HepG2 (cell line): ENCODE data around the gene USP1.

Experiments used
- GTF2F1 ChIP-seq: fragments of 150-350 bp; IDR thresholded peaks from 2 replicates; pipeline ENCODE4 v1.6.1; 2014; ENCODE audit warnings: low read length
- HCFC1 ChIP-seq: fragments of 150-350 bp; IDR thresholded peaks from 2 replicates; pipeline ENCODE4 v1.6.1; 2014; ENCODE audit warnings: low read depth, low read length
- HMGA1 ChIP-seq: sonication (generic); formaldehyde crosslinking; conservative IDR thresholded peaks from 2 replicates; pipeline ENCODE4 v1.4.0; 2020; ENCODE audit warnings: missing genetic modification reagents
- MED13 ChIP-seq: sonication (generic); formaldehyde crosslinking; IDR thresholded peaks from 2 replicates; pipeline ENCODE4 v1.5.0; 2020; ENCODE audit warnings: missing genetic modification reagents
- MXI1 ChIP-seq: IDR thresholded peaks from 3 replicates; pipeline ENCODE4 v1.6.1; 2012; ENCODE audit warnings: low read depth, low read length, inconsistent platforms, borderline replicate concordance
- NFYB ChIP-seq: sonication (generic); formaldehyde crosslinking; IDR thresholded peaks from 2 replicates; pipeline ENCODE4 v1.4.0; 2020; ENCODE audit warnings: missing genetic modification reagents
- PHF5A ChIP-seq: IDR thresholded peaks from one replicate; pipeline ENCODE4 v1.6.1; 2018; ENCODE audit warnings: low read depth, missing genetic modification reagents; ENCODE audit not compliant: unreplicated experiment
- POGZ ChIP-seq: sonication (generic); formaldehyde crosslinking; IDR thresholded peaks from 2 replicates; pipeline ENCODE4 v1.4.0; 2020; ENCODE audit warnings: mild to moderate bottlenecking, missing genetic modification reagents
- POLR2A ChIP-seq, 2 experiments: IDR thresholded peaks; 2 replicates each; pipeline ENCODE4 v1.6.1; 2011; ENCODE audit warnings: low read depth in 2 of 2, low read length in 2 of 2, mild to moderate bottlenecking in 1 of 2, moderate library complexity in 1 of 2; ENCODE audit not compliant: insufficient read depth in 1 of 2
- U2AF1 ChIP-seq: fragments of 200-400 bp; formaldehyde crosslinking; optimal IDR thresholded peaks from 2 replicates; pipeline ENCODE3; 2017; ENCODE audit warnings: mild to moderate bottlenecking, low read depth, low read length
- ZNF350 ChIP-seq: sonication (generic); formaldehyde crosslinking; IDR thresholded peaks from 2 replicates; pipeline ENCODE4 v1.4.0; 2020; ENCODE audit warnings: mild to moderate bottlenecking, low read depth, missing genetic modification reagents, borderline replicate concordance
- TF ChIP-seq, protein P1 (sequence below): sonication (generic); formaldehyde crosslinking; IDR thresholded peaks from 2 replicates; pipeline ENCODE4 v1.5.0; 2020; ENCODE audit warnings: mild to moderate bottlenecking, missing genetic modification reagents, moderate library complexity
- TF ChIP-seq, protein P2 (sequence below): sonication (generic); formaldehyde crosslinking; conservative IDR thresholded peaks from 2 replicates; pipeline ENCODE4 v1.4.0; 2020; ENCODE audit warnings: missing genetic modification reagents
- TF ChIP-seq, protein P3 (sequence below): sonication (generic); formaldehyde crosslinking; IDR thresholded peaks from 2 replicates; pipeline ENCODE4 v1.4.0; 2020; ENCODE audit warnings: missing genetic modification reagents

DNA sequence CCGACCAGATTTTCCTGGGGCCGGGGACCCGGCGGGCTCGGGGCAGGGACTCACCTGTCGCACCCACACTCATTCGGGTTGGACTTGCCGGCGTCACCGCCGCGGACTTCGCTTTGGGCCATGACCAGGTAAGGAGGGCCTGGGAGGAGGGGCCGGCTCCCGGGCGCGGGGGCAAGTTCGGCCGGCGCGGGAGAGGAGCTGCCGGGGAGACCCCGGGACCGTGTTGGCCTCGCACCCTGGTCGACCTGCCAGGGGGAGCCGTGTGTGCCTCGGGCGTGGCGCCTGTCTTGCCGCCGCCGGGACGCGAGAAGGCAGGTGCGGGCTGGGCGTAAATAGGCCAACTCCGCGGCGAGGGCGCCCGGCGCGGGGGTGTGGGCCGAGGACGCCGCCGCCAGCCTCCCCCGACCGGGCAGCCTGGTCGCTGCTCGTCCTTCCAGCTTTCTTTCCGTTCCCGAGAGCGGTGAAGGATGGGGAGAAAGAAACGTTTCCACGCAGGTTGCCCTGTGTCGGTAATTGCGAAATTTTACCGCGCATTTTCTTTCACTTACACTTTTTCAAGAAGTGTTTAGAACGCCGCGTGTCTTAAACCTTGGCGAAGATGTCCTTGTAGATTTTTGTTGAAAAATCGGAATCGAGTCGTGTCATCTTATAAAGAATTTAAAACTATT, 558 bp downstream of the USP1 start:
- TF ChIP-seq, protein P1, sequence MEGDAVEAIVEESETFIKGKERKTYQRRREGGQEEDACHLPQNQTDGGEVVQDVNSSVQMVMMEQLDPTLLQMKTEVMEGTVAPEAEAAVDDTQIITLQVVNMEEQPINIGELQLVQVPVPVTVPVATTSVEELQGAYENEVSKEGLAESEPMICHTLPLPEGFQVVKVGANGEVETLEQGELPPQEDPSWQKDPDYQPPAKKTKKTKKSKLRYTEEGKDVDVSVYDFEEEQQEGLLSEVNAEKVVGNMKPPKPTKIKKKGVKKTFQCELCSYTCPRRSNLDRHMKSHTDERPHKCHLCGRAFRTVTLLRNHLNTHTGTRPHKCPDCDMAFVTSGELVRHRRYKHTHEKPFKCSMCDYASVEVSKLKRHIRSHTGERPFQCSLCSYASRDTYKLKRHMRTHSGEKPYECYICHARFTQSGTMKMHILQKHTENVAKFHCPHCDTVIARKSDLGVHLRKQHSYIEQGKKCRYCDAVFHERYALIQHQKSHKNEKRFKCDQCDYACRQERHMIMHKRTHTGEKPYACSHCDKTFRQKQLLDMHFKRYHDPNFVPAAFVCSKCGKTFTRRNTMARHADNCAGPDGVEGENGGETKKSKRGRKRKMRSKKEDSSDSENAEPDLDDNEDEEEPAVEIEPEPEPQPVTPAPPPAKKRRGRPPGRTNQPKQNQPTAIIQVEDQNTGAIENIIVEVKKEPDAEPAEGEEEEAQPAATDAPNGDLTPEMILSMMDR (CRISPR knock-in tag): no peak
- TF ChIP-seq PHF5A (no peak), HMGA1 (CRISPR knock-in tag) (no peak), GTF2F1 (no peak), U2AF1 (no peak), NFYB (CRISPR knock-in tag) (no peak), POLR2A (IDR thresholded peaks at IDR 0.05; ENCODE audit: insufficient read depth in 1 of 2, low read depth in 2 of 2, low read length in 2 of 2) (no peak), POGZ (no peak), HCFC1 (no peak), MXI1 (no peak), ZNF350 (CRISPR knock-in tag) (no peak), MED13 (CRISPR knock-in tag) (no peak)
- TF ChIP-seq, protein P2, sequence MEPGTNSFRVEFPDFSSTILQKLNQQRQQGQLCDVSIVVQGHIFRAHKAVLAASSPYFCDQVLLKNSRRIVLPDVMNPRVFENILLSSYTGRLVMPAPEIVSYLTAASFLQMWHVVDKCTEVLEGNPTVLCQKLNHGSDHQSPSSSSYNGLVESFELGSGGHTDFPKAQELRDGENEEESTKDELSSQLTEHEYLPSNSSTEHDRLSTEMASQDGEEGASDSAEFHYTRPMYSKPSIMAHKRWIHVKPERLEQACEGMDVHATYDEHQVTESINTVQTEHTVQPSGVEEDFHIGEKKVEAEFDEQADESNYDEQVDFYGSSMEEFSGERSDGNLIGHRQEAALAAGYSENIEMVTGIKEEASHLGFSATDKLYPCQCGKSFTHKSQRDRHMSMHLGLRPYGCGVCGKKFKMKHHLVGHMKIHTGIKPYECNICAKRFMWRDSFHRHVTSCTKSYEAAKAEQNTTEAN (CRISPR knock-in tag): no peak
- TF ChIP-seq, protein P3, sequence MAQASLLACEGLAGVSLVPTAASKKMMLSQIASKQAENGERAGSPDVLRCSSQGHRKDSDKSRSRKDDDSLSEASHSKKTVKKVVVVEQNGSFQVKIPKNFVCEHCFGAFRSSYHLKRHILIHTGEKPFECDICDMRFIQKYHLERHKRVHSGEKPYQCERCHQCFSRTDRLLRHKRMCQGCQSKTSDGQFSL (CRISPR knock-in tag): no peak
